Measurements from ENCODE around the gene ADGRD2. TPM values are rescaled to one million over a fixed set of nuclear protein-coding genes. Genes with fewer than 3 reads are reported as not detected.

Gene ADGRD2
- total and polyA plus RNA-seq, 9 of the 15 experiments (the other 6 are each of a cell fraction or from before 2014, with no cell fraction given), result not detected

- ATAC-seq (no peak), DNase-seq (ENCODE audit: extremely low read depth in 1 of 4, low spot score in 3 of 4) (no peak), FAIRE-seq (no peak)
- H3K27ac ChIP-seq (ENCODE audit: extremely low read depth, low read depth, low read length), result no peak overlapping the region
- H3K9me1 ChIP-seq (ENCODE audit: control insufficient read depth, insufficient read depth, low read length), result no peaks in the 10 kb centered on the region
- peaks cover 96% of the 10 kb centered on the region for H3K36me3 ChIP-seq (ENCODE audit: control insufficient read depth, insufficient read depth, low read length)
- in situ Hi-C loops (cut with MboI), result loop anchor here (25.0 kb wide), 1 partner anchor 309 kb away; no protein-coding TSS in a partner anchor
- no TSS peak for BruUV-seq (replicated peaks)
- H3K27me3 ChIP-seq (ENCODE audit: control insufficient read depth in 2 of 2, insufficient read depth in 2 of 2, low read length in 2 of 2), result no peaks in the 10 kb centered on the region
- ChIA-PET POLR2A (interaction anchor here (1.4 kb wide), 1 partner anchor 9 kb away, joined by 3 read pairs; no protein-coding TSS in a partner anchor), CTCF (ENCODE audit: low intra/inter-chr PET ratio) (no interaction called here)
- intact Hi-C loops (cut with micrococcal nuclease), result no loop called here
- H2AFZ ChIP-seq (ENCODE audit: low read depth, low read length), result no peak overlapping the region
- WGBS (ENCODE audit: insufficient coverage, low coverage, missing lambda C conversion rate), result 85% methylated on average over 4 of the region's 4 CpGs
- H3K79me2 ChIP-seq (ENCODE audit: control insufficient read depth, insufficient read depth, low read length), result peaks cover 74% of the 10 kb centered on the region
- peaks cover 22% of the 10 kb centered on the region; the same call in 1 of the 2 replicates for H4K20me1 ChIP-seq (replicated peaks; ENCODE audit: control insufficient read depth, insufficient read depth, low read length)
- H3K4me1 ChIP-seq (replicated peaks in 1 of 2; ENCODE audit: control insufficient read depth in 2 of 2, insufficient read depth in 2 of 2, low read length in 2 of 2), result peaks cover 0 to 5% of the 10 kb centered on the region in 2 experiments; a peak in 1 of 5 replicates
- no peak overlapping the region for H3K4me3 ChIP-seq
- no peak overlapping the region for H3K4me2 ChIP-seq (ENCODE audit: insufficient read depth, low read length)
- H3K9ac ChIP-seq (ENCODE audit: insufficient read depth in 1 of 2, low read depth in 2 of 2, low read length in 2 of 2), result no peak overlapping the region
- H3K9me3 ChIP-seq (replicated peaks; ENCODE audit: control insufficient read depth, insufficient read depth, low read depth, low read length), result no peaks in the 10 kb centered on the region
- TF ChIP-seq ZBTB7A (IDR thresholded peaks at IDR 0.05; ENCODE audit: borderline replicate concordance, control insufficient read depth, low read depth, low read length) (no peak), NR1H2 (CRISPR knock-in tag; IDR thresholded peaks at IDR 0.05) (no peak), ZFPM2 (CRISPR knock-in tag; IDR thresholded peaks at IDR 0.05) (no peak), TAF1 (IDR thresholded peaks at IDR 0.05; ENCODE audit: control insufficient read depth, extremely low read depth, insufficient read depth, low read length, severe bottlenecking) (no peak), IFI16 (CRISPR knock-in tag; IDR thresholded peaks at IDR 0.05) (no peak), TCF7L2 (IDR thresholded peaks at IDR 0.05; ENCODE audit: low read depth, low read length) (no peak), RFX1 (IDR thresholded peaks at IDR 0.05) (no peak), STAT5B (CRISPR knock-in tag; IDR thresholded peaks at IDR 0.05) (no peak), ZNF277 (CRISPR knock-in tag; IDR thresholded peaks at IDR 0.05; ENCODE audit: borderline replicate concordance) (no peak), LCOR (CRISPR knock-in tag; IDR thresholded peaks at IDR 0.05) (no peak), E2F8 (IDR thresholded peaks at IDR 0.05; ENCODE audit: low read depth, partially characterized antibody) (no peak), TEAD1 (CRISPR knock-in tag; IDR thresholded peaks at IDR 0.05) (no peak)
- TF ChIP-seq, protein P1, sequence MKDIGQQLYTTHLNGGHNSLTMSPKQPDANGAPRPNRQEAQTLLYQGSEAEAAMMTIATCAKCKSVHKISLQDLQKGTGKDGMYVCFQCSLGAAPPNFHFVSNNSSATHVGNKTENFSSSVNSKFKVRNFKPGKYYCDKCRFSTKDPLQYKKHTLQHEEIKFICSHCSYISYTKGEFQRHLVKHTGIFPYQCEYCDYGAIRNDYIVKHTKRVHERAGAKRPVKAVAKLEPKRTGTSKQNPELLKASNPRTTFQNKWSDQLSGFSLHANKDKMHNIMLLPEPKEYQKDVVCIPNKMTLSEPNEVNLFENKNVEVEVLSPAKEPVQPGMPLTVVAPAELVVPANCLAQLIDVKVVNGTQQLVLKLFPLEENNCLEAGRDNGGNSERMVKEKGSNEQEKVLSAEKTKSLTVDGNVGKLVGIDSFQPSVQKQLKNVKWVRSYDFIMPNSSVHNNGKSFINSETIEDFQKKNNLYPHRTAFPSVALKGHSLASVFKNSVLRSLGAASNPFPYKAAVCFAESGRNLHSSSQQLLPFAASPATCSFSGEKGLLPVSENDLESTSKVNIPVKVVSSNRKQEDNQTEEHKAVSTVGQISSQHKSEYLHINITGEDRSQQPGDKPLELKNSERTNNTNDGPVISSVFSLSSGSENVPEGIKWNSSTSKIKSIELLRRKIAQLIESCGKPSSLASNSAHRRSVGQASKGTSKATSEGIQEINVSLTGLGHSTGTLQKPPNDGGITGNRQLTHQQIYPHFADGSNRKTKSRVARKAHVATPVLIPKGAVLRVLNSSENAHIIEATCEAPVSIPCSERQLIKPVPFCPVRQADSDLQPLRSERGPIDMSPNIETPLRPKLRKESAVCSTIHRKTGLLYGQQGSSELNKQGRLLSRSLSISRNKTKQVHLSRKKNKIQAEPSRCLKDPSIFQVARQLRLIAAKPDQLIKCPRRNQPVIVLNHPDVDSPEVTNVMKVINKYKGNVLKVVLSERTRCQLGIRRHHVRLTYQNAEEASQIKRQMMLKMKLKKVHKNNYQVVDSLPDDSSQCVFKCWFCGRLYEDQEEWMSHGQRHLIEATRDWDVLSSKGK (CRISPR knock-in tag; IDR thresholded peaks at IDR 0.05), result no peak
- TF ChIP-seq, protein P2, sequence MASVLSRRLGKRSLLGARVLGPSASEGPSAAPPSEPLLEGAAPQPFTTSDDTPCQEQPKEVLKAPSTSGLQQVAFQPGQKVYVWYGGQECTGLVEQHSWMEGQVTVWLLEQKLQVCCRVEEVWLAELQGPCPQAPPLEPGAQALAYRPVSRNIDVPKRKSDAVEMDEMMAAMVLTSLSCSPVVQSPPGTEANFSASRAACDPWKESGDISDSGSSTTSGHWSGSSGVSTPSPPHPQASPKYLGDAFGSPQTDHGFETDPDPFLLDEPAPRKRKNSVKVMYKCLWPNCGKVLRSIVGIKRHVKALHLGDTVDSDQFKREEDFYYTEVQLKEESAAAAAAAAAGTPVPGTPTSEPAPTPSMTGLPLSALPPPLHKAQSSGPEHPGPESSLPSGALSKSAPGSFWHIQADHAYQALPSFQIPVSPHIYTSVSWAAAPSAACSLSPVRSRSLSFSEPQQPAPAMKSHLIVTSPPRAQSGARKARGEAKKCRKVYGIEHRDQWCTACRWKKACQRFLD (CRISPR knock-in tag; IDR thresholded peaks at IDR 0.05), result no peak
These were observed 47.0 kb upstream of the ADGRD2 start for GRCh38 chr9:124403246-124403645.

Data from K562 (cell line).